Central memory CD4-positive, alpha-beta T cell (primary cell): ENCODE data around the gene CABLES1.
"Not testable (repeated sequence)": the region's sequence is repeated elsewhere in the genome, so short reads cannot be mapped to it uniquely, and the experiment has no call there.

Experiments used
- DNase-seq: peaks from one replicate; pipeline ENCODE4 v3.0.0; 2022
- total RNA-seq, 3 experiments: gene quantifications; one replicate each; lab custom pipeline; 2026; lab: John Stamatoyannopoulos, UW

CABLES1 gene, protein sequence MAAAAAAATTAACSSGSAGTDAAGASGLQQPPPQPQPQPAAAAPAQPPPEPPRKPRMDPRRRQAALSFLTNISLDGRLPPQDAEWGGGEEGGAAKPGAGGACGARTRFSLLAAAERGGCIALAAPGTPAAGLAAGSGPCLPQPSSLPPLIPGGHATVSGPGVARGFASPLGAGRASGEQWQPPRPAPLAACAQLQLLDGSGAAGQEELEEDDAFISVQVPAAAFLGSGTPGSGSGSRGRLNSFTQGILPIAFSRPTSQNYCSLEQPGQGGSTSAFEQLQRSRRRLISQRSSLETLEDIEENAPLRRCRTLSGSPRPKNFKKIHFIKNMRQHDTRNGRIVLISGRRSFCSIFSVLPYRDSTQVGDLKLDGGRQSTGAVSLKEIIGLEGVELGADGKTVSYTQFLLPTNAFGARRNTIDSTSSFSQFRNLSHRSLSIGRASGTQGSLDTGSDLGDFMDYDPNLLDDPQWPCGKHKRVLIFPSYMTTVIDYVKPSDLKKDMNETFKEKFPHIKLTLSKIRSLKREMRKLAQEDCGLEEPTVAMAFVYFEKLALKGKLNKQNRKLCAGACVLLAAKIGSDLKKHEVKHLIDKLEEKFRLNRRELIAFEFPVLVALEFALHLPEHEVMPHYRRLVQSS
- total RNA-seq, result 0 to 5.0 (median 0.19) reads per million in 3 experiments

DNA sequence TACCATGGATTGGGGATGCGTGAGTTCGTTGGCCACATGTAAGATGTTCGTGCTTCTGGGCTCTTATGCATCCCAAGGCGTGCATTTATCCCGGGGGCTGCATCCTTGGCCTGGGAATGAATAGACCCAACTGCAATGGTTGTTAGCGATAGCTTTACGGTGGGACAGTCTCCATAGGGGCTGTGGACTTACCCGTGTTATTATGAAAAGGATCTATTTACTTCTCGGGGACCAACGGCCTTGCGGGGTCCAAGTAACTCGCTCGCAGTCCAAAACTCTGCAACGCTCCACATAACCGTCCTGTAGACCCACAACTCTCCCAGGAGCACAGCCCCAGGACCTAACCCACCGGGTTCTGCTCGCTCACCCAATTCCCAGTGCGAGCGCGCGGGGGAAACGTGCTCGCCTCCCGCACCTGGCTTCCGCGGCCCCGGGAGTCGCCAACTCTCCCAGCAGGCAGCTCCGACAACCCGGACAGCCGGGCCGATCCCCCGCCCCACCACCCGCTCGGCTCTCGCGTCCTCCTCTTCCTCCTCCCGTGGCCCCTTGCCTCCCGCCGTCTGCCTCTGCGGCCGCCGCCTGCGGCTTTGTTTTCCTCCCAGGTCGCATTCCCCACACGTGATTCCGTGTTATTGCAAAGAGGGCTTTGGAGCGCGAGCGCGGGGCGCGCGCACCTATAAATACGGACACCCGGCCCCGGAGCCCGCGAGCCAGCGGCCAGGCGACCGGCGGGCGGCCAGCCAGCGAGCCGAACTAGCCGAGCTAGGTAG is at the start of gene CABLES1:
TSS of gene CABLES1 (plus strand) at position 706 of the 770 bp plus-strand sequence. CDS start 278 bp downstream, outside the sequence.
- DNase-seq, result peak; percentile 9

DNA sequence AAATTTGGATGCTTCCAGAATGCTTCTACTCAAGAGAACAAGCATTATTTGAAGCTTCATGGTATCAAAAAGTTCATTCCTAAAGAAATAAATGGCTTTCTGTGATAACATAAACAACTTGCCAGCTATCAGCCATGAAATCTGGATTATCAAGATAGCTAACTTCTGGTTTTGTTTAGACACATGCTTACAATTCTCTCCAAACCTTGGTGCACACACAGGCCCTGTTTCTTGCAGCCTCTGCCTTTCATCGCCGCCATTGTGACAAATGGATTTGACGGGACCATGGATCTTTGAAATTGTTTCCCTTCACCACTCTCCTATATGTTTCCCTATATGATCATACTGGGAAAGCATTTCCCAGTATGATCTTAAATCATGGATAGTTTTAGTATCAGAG is 47.9 kb upstream of the CABLES1 start:
- DNase-seq, result no peak

DNA sequence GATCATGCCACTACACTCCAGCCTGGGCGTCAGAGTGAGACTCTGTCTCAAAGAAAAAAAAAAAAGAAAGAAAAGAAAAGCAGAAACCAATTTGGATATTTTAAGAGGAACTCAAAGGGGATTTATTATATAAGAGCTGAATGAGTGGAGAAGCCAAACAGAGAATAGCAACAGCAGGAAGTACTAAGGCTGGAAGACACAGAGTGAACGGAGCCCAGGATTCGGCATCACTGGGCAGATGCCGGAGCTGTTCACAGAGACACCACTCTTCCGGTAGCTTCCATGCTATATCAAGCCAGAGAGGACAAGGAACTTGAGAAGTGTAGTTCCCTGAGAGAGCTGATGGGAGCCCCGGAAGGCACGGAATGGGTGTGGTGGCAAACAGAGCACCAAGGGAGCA is 47.0 kb upstream of the CABLES1 start:
- DNase-seq, result no peak

DNA sequence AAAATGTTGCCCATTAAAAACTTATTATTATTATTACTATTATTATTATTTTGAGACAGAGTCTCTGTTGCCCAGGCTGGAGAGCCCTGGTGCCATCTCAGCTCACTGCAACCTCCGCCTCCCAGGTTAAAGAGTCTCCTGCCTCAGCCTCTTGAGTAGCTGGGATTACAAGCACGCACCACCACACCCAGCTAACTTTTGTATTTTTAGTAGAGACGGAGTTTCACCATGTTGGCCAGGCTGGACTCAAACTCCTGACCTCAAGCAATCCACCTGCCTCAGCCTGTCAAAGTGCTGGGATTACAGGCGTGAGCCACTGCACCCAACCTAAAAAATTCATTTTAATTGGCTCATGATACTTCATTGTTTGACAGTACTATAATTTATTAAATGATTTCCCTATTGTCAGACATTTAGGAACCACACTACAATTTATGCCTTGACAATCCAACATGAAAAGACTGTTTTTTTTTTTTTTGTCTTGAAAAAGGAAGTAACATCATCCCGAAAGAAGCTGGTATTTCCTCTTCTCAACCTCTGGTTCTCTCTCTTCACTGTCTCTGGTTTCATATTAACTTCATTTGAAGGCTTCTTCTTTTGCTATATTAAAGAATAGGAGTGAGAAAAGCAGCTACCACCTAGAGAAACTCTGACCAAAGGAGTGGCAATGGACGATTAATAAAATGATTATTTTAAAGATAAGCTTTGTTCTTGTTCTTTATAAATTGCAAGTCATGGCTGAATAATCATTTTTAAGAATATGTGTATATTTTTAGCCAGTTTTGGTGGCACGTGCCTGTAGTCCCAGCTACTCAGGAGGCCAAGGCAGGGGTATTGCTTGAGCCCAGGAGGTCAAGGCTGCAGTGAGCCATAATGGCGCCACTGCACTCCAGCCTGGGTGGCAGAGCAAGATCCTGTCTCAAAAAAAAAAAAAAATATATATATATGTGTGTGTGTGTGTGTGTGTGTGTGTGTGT is 44.0 kb upstream of the CABLES1 start:
- DNase-seq, result not testable (repeated sequence)

DNA sequence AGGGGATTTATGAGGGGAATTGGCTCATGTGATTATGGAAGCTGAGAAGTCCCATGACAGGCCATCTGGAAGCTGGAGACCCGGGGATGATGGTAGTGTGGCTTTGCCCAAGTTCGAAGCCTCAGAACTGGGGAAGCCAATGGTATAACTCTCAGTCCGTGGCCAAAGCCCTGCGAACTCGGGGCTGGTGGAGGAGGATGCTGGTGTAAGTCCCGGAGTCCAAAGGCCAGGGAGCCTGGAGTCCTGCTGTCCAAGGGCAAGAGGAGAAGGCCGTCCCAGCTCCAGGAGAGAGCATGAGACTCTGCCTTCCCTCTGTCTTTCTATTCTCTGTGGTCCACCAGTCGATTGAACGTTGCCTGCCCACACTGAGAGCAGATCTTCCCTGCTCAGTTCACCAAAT is 43.2 kb upstream of the CABLES1 start:
- no peak for DNase-seq

DNA sequence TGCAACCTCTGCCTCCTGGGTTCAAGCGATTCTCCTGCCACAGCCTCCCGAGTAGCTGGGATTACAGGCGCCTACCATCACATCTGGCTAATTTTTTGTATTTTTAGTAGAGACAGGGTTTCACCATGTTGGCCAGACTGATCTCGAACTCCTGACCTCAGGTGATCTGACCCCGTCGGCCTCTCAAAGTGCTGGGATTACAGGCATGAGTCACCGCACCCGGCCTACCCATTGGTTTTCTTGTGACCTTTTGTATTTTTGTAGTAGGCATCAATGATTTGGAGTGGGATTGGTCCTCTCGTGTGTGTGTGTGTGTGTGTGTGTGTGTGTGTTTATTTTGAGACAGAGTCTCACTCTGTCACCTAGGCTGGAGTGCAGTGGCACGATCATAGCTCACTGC is 42.2 kb upstream of the CABLES1 start:
- DNase-seq, result not testable (repeated sequence)

DNA sequence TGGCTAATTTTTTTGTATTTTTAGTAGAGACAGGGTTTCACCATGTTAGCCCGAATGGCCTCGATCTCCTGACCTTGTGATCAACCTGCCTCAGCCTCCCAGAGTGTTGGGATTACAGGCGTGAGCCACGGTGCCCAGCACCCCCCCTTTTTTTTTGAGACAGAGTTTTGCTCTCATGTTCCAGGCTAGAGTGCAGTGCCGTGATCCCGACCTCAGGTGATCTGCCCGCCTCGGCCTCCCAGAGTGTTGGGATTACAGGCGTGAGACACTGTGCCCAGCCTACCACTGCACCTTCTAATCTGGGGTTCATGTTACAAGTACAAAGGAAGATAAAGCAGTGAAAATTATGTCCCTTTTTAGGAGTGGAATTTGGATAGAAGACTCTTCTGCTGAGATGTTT is 41.5 kb upstream of the CABLES1 start:
- no peak for DNase-seq

DNA sequence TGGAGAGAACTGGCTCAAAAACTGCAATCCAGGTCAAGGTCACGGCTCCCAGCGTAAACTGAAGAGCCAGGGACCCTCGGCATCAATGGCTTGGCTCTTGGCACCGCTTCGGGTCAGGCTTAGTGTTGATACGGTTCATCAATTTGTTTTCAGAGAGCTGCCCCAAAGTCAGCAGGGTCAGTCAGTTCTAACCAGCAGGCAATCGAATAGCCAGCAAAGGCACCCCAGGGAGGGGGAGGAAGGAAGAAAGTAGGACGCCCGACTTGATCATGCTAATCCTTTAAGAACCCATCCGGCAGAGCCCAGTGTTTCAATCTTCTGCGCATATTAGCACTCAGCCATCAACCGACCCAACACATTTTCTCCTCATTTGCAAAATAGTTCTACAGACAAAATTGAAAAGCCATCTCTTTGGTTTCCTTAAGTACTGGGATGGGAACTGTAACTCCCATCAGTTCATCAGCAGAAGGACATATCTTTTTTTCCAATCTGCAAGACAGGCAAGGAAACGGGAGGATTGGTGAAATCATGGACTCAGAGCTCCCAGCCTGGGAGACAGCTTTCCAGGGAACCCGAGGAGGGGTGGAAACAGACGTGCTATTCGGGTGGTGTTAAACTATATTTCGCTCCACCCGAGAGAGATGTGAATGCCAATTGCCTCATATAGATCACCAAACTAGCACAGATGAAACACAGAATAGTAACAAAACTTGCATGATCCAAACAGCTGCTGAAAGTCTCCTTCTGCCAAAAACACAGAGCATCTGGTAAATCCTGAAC is 40.7 kb upstream of the CABLES1 start:
- no peak for DNase-seq

DNA sequence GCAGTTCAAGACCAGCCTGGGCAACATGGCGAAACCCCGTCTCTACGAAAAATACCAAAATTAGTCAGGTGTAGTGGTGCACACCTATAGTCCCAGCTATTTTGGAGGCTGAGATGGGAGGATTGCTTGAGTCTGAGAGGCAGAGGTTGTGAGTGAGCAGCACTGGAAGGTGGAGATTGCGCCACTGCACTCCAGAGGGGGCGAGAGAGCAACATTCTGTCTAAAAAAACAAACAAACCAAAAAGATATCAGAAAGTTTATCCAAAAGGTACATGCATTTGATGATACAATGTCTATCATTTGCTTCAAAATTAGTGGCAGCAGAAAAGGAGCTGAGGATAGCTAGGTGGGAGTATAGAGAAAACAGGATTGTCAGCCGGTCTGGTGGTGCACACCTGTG is 39.8 kb upstream of the CABLES1 start:
- no peak for DNase-seq

DNA sequence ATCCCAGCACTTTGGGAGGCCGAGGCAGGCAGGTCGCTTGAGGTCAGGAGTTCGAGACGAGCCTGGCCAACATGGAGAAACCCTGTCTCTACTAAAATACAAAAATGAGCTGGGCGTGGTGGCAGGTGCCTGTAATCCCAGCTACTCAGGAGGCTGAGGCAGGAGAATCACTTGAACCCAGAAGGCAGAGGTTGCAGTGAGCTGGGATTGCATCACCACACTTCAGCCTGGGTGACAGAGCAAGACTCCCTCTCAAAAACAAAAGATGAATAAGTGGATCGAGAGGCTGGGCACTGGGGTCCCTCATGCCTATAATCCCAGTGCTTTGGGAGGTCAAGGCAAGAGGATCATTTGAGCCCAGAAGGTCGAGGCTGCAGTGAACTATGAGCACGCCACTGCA is 38.3 kb upstream of the CABLES1 start:
- DNase-seq, result not testable (repeated sequence)

DNA sequence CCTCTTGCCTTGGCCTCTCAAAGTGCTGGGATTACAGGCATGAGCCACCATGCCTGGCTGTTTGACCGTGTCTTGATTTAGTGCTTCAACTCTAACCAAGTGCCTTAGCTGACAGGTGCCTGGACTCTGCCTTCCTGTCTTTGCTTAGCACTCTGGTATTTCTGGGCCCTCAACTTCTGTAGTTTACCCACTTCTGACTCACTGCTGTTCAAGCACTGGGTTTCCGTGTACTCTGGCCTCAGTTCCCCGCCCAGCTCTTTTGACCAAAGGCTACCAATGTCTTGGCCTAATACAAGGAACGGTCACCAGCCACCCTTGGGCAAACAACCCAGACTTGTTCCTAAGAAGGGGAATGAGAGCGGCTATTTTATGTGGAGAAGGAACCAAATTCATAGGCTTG is 35.7 kb upstream of the CABLES1 start:
- DNase-seq, result no peak

DNA sequence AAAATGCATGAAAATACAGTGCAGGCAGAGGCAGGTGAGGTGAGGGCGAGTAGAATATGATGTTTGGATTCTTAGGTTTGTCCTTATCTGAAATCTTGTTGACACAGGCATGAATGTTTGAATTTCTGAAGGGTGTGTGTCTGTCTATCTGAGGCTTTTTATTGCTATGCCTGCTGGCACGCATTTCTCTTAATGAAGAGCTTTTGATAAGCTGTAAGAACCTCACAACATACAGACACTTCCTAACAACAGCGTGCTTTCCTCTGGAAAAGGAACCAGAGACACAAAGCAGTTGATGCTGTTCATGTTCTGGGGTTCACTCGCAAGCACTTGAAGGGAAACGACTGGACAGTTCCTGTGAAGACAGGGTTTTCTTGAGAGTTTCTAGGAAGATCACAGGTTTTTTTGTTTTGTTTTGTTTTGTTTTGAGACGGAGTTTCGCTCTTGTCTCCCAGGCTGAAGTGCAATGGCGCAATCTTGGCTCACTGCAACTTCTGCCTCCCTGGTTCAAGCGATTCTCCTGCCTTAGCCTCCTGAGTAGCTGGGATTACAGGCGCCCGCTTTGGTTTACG is 33.3 kb upstream of the CABLES1 start:
- DNase-seq, result no peak

DNA sequence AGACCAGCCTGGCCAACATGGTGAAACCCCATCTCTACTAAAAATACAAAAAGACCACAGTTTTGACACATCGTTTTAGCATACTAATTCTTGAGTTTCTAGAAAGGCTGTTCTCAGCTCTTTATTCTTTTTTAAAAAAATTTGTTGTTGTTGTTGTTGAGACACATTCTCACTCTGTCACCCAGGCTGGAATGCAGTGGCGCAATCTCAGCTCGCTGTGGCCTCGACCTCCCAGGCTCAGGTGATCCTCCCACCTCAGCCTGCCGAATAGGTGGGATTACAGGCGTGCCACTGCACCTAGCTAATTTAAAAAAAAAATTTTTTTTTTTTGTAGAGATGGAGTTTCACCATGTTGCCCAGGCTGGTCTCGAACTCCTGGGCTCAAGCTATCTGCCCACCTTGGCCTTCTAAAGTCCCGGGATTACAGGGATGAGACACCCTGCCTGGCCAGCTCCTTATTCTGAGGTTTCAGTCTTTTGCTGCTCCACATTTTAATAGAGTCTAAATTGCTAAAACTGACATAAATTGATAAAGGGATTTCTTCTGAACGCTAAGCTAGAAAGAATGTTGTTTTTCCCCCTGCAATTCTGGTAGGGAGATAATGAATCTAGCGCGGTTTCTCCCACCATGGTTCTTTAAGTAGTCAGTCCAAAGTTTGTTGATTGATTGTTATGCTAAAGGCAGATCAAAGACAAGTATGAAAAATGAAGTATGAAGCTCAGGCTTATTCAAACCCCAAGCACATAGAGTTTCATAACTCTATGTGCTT is 32.6 kb upstream of the CABLES1 start:
- no peak for DNase-seq

DNA sequence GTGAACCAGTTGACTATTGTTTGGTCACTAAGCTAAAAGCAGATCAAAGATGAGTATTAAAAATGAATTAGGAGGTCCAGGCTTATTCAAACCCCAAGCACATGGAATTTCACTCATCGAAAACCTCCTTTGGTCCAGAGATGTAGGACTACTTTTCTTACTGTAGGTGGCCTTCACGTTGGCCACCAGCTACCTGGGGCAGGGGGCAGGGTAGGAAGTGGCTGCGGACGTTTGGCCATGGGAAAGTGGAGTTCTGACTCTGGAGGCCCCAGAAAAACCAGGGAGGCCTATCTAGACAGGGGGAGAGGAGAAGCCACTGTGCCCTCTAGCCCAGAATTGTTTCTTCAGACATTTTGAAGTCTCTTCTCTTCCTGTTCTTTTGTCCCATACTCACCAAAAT is 31.8 kb upstream of the CABLES1 start:
- no peak for DNase-seq

DNA sequence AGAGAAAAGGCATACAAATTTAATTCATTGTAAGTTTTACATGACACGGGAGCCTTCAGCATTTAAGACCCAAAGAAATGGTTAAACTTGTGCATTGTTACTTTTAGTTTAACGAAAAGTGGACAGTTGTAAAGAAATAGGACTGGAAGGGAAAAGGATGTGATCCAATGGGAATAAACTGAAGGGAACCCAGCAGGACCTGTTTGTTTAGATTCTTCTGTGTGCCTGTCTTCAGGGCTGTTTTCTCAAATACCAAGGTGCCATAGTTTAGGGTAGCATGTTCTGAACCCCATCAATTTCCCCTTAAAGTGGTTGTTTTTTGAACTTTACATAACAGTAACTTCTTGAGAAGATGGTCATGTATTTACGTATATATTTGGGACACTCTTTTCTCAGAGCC is 30.3 kb upstream of the CABLES1 start:
- DNase-seq, result no peak

DNA sequence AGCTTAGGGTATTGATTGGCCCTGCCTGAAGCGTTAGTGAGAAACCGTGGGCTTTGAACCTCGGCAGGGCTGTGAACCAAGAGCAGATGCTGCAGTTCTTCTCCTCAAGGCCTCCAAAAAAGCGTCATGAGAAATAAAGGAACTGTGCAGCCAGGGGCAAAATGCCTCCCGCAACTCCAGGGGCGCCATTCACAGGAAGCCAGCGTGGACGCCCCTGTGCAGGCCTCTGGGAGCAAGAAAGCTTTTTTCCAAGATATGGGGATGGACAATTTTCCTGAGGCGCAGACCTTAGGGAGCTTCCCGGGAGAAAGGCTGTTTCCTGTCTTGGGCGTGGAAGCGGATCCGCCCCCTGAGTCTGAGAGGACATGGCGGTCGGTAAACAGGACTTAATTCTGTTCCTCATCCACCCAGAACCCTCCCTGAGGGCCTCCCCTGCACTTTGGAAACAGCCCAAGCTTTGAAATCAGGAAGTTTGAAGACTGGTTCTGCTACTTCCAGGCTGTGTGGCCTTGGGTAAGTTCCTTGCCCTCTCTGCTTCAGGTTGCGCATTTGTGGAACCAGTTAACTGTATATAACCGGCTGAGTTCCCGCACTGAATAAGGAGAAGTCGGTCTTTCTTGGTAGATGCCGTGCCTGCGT is 29.6 kb upstream of the CABLES1 start:
- no peak for DNase-seq

DNA sequence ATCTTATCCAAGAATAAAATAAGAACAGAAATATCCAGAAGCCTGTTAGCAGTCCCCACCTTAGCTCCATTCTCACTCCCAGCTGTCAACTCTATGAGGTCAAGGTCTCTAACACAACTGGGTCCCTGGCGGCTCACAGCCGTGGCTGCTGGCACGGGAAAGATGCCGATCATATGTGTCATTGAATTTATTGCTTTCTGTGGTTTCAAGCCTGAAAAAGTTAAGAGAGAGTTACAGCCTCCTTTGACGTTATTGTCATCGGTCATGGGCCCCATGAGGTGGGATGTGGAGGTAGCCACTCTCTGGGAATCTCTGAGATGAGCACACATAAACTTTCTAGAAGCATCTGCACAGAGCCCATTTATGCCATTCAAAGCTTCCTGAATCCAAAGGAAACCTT is 28.7 kb upstream of the CABLES1 start:
- no peak for DNase-seq

DNA sequence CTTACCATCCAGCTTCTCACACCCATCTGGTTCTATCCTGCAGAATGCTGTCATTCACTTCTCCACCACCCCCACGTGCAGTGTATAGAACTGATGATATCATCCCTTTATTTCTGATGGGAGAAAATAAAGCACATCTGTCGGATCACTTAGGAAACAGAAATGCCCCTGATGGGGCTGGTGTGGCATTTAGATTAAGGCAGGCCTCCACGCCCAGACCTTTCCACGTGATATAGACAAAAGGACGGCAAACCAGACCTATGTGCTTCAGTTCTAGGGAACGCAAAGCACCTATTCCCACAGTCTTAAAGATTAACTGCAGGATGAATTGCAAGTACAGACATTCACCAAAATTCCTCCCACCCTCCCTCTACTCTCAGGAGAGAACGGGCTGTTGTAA is 27.6 kb upstream of the CABLES1 start:
- no peak for DNase-seq

DNA sequence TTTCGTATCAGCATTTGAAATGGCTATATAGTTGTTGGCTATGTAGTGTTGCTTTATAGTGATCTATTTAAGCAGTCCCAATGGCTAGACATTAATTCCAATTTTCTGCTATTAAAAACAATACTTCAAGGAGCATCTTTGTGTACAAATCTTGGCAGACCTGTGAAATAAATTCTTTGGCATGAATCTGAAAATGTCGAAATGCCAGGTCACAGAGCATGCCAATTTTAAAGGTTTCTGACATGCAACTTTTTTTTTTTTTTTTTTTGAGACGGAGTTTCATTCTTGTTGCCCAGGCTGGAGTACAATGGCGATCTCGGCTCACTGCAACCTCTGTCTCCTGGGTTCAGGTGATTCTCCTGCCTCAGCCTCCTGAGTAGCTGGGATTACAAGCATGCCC is 26.8 kb upstream of the CABLES1 start:
- DNase-seq, result no peak

DNA sequence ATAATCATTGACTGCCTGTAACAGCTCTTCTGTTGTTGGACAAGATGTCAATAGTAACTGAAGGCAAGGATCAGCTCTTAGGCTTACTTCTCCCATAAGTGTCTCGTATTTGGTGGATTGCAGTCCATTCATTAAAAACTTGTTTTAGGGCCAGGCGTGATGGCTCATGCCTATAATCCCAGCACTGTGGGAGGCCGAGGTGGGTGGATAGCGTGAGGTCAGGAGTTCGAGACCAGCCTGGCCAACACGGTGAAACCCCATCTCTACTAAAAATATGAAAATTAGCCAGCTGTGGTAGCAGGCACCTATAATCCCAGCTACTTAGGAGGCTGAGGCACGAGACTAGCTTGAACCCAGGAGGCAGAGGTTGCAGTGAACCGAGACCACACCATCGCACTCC is 26.1 kb upstream of the CABLES1 start:
- not testable (repeated sequence) for DNase-seq
